GM12891 (cell line): ENCODE results near the gene TERB2.
"Not testable (repeated sequence)": the region's sequence is repeated elsewhere in the genome, so short reads cannot be mapped to it uniquely, and the experiment has no call there.

Experiments used
- PAX5 ChIP-seq: IDR thresholded peaks from 2 replicates; pipeline ENCODE4 v1.6.1; 2011; ENCODE audit warnings: low read length, moderate library complexity, mild to moderate bottlenecking; ENCODE audit not compliant: insufficient read depth, severe bottlenecking
- POLR2A ChIP-seq: IDR thresholded peaks from 2 replicates; pipeline ENCODE4 v1.6.1; 2011; ENCODE audit warnings: low read depth, low read length, control low read depth
- POLR2AphosphoS5 ChIP-seq: IDR thresholded peaks from 2 replicates; pipeline ENCODE4 v1.6.1; 2011; ENCODE audit warnings: low read depth, low read length, control low read depth
- SPI1 ChIP-seq: IDR thresholded peaks from 2 replicates; pipeline ENCODE4 v1.6.1; 2011; ENCODE audit warnings: low read depth, low read length, control low read depth
- TAF1 ChIP-seq: IDR thresholded peaks from 2 replicates; pipeline ENCODE4 v1.6.1; 2011; ENCODE audit warnings: low read depth, low read length, control low read depth

DNA sequence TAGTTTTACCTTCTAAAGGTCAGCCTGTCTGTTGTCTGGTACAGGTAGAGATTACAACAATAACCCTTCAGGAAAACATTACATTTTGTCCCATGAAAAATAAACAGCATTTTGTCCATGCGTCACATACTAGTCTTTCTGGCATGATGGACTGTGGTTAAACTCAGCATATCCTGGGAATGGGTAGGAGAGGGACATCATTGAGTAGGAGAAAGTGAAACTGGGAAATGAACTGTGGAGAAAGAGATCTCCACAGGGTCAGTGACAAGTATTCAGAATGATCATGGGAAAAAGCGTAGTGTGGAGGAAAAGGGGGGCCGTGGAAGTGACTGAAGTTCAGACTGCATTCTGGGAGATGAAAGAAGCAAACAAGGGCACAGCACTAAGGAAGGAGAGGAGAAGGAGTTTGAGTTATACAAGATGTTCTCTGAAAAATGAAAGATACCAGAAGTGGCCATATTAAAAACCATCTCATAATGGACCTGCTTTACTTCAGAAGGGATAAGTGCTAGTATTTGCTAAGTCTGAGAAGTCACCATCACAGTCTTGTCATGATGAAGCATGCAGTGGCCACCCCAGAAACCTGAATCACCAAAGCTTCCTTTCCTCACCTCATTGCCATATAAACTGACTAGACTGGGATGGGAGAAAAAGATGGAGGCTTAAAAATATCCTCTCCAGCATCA is 31.8 kb downstream of the TERB2 start:
- TF ChIP-seq POLR2A, POLR2AphosphoS5, SPI1, PAX5, TAF1: not testable (repeated sequence)
